Uterus (tissue), 2 donors: Measurements from ENCODE around the gene FAM53B.

Source experiments
- CTCF ChIP-seq, 4 experiments: fragments of 200-600 bp in 2 of 4; fragments of 450-650 bp in 2 of 4; sonication (generic) in 2 of 4; IDR thresholded peaks; one replicate each; pipeline ENCODE4 v1.5.1; 2016 to 2019; ENCODE audit warnings: antibody characterized with exemption in 4 of 4, mild to moderate bottlenecking in 2 of 4, moderate library complexity in 1 of 4
- POLR2A ChIP-seq, 2 donors: fragments of 450-650 bp; IDR thresholded peaks; one replicate each; pipeline ENCODE4 v1.6.1; 2016; ENCODE audit warnings: antibody characterized with exemption in 2 of 2, mild to moderate bottlenecking in 1 of 2, moderate library complexity in 1 of 2

GRCh38 chr10:124596962-124597845 is 147.0 kb downstream of the FAM53B start:
- TF ChIP-seq CTCF (IDR thresholded peaks at IDR 0.05): no peak
- TF ChIP-seq POLR2A (IDR thresholded peaks at IDR 0.05): no peak
